ENCODE data around the gene RXYLT1. TPM values are rescaled to one million over a fixed set of nuclear protein-coding genes. Genes with fewer than 3 reads are reported as not detected.

Gene RXYLT1
- total RNA-seq, 4 donors from 2014 or later, result 6.1 to 15.7 (median 8.8) TPM

GRCh38 chr12:63795032-63795687, 15.5 kb downstream of the RXYLT1 start:
- peaks cover 0 to 7% (median 0%) of the 10 kb centered on the region in 3 donors for H3K36me3 ChIP-seq
- H3K9me3 ChIP-seq, result no peaks in the 10 kb centered on the region
- H3K4me1 ChIP-seq, result no peaks in the 10 kb centered on the region
- no peaks in the 10 kb centered on the region for H3K27me3 ChIP-seq
- DNase-seq, result no peak
- no peak overlapping the region for H3K27ac ChIP-seq
- no peak overlapping the region for H3K4me3 ChIP-seq
- no peak for TF ChIP-seq POLR2A (IDR thresholded peaks at IDR 0.05)

- no peaks in the 10 kb centered on the region for H3K4me1 ChIP-seq
- TF ChIP-seq CTCF (IDR thresholded peaks at IDR 0.05), result no peak
- no peak for TF ChIP-seq POLR2A (IDR thresholded peaks at IDR 0.05)
- H3K27ac ChIP-seq, result no peak overlapping the region
- H3K9me3 ChIP-seq, result no peaks in the 10 kb centered on the region
- no peak for DNase-seq
- H3K36me3 ChIP-seq, result no peaks in the 10 kb centered on the region
- no peak overlapping the region for H3K4me3 ChIP-seq
- no peaks in the 10 kb centered on the region for H3K27me3 ChIP-seq
Observed at GRCh38 chr12:63795944-63796343, 16.2 kb downstream of the RXYLT1 start.

- TF ChIP-seq POLR2A (IDR thresholded peaks at IDR 0.05) (no peak), CTCF (IDR thresholded peaks at IDR 0.05) (peak in 5 of 6 experiments; percentile 26 to 56 (median 45))
- Histone ChIP-seq H3K27me3 (no peaks in the 10 kb centered on the region), H3K4me1 (no peaks in the 10 kb centered on the region), H3K9me3 (no peaks in the 10 kb centered on the region), H3K27ac (no peak overlapping the region), H3K4me3 (no peak overlapping the region), H3K36me3 (no peaks in the 10 kb centered on the region)
- DNase-seq, result no peak
Observed at GRCh38 chr12:63802012-63802608, 22.4 kb downstream of the RXYLT1 start.

- Histone ChIP-seq H3K4me1 (no peaks in the 10 kb centered on the region), H3K27ac (no peak overlapping the region), H3K27me3 (no peaks in the 10 kb centered on the region), H3K9me3 (no peaks in the 10 kb centered on the region), H3K4me3 (no peak overlapping the region), H3K36me3 (no peaks in the 10 kb centered on the region)
- DNase-seq, result no peak
- TF ChIP-seq POLR2A (IDR thresholded peaks at IDR 0.05) (no peak), CTCF (IDR thresholded peaks at IDR 0.05) (no peak)
Observed at GRCh38 chr12:63804746-63805145, 25.0 kb downstream of the RXYLT1 start.

- no peak for DNase-seq
- Histone ChIP-seq H3K36me3 (no peaks in the 10 kb centered on the region), H3K4me1 (no peaks in the 10 kb centered on the region), H3K27ac (no peak overlapping the region), H3K9me3 (no peaks in the 10 kb centered on the region), H3K4me3 (no peak overlapping the region), H3K27me3 (no peaks in the 10 kb centered on the region)
- no peak for TF ChIP-seq POLR2A (IDR thresholded peaks at IDR 0.05)
- TF ChIP-seq CTCF (IDR thresholded peaks at IDR 0.05), result no peak
Observed at GRCh38 chr12:63805704-63806672, 26.3 kb downstream of the RXYLT1 start.

- Histone ChIP-seq H3K4me1 (no peaks in the 10 kb centered on the region), H3K27me3 (no peaks in the 10 kb centered on the region), H3K36me3 (no peaks in the 10 kb centered on the region), H3K9me3 (no peaks in the 10 kb centered on the region), H3K27ac (no peak overlapping the region), H3K4me3 (no peak overlapping the region)
- TF ChIP-seq POLR2A (IDR thresholded peaks at IDR 0.05) (no peak), CTCF (IDR thresholded peaks at IDR 0.05) (no peak)
- DNase-seq, result no peak
Observed at GRCh38 chr12:63808631-63809030, 28.9 kb downstream of the RXYLT1 start.
